Esophagus muscularis mucosa (tissue), 4 donors: ENCODE data around the gene RCAN1. TPM values are rescaled to one million over a fixed set of nuclear protein-coding genes. Genes with fewer than 3 reads are reported as not detected.
"Not testable (repeated sequence)": the region's sequence is repeated elsewhere in the genome, so short reads cannot be mapped to it uniquely, and the experiment has no call there.

Source experiments
- DNase-seq: peaks from one replicate; pipeline ENCODE4 v3.0.0-alpha.2; 2017; ENCODE audit errors: extremely low spot score
- H3K27ac ChIP-seq, 4 donors: fragments of 200-600 bp; sonication (generic); replicated peaks in 1 of 4; 1 replicate in 3 of 4; 2 replicates in 1 of 4; pipeline ENCODE4 v1.5.1; 2016 to 2019; ENCODE audit warnings: mild to moderate bottlenecking in 1 of 4
- H3K27me3 ChIP-seq, 4 donors: fragments of 200-600 bp; sonication (generic); one replicate each; pipeline versions ENCODE4 v1.5.1 to v1.6.0; 2016 to 2019
- H3K36me3 ChIP-seq, 4 donors: fragments of 200-600 bp; sonication (generic); one replicate each; pipeline ENCODE4 v1.5.1; 2016 to 2019
- H3K4me1 ChIP-seq, 4 donors: fragments of 200-600 bp; sonication (generic); one replicate each; pipeline ENCODE4 v1.5.1; 2016 to 2019
- H3K4me3 ChIP-seq, 4 donors: fragments of 200-600 bp; sonication (generic); 1 replicate in 2 of 4; 2 replicates in 2 of 4; pipeline ENCODE4 v1.5.1; 2016 to 2019; ENCODE audit warnings: mild to moderate bottlenecking in 4 of 4, moderate library complexity in 1 of 4
- H3K9me3 ChIP-seq, 4 donors: fragments of 200-600 bp; sonication (generic); 1 replicate in 3 of 4; 2 replicates in 1 of 4; pipeline ENCODE4 v1.5.1; 2016 to 2019
- EP300 ChIP-seq: sonication (generic); formaldehyde crosslinking; IDR thresholded peaks from one replicate; pipeline ENCODE4 v1.6.1; 2017; ENCODE audit warnings: antibody characterized with exemption
- POLR2A ChIP-seq: fragments of 450-650 bp; IDR thresholded peaks from one replicate; pipeline ENCODE4 v1.6.1; 2017; ENCODE audit warnings: antibody characterized with exemption, moderate library complexity, mild to moderate bottlenecking, low read depth
- POLR2AphosphoS5 ChIP-seq, 2 donors: sonication (generic); formaldehyde crosslinking; IDR thresholded peaks; one replicate each; pipeline ENCODE4 v1.6.1; 2017; ENCODE audit warnings: antibody characterized with exemption in 2 of 2
- WGBS: methylation state at CpG from one replicate; pipeline ENCODE4 v1.1.5; 2018; 5-methylcytosine and 5-hydroxymethylcytosine counted together
- intact Hi-C: fragments of 100-400 bp; cut with DNase I; formaldehyde crosslinking; loops from one replicate; pipeline ENCODE4 v1.15.1; 2023
- total RNA-seq, 4 donors: library from RNA; depleted of rRNA; stranded (reverse); fragments of >200 nt; gene quantifications; one replicate each; pipeline versions ENCODE4 v1.1.0 to v1.2.1, GENCODE V29; 2016
- TF ChIP-seq, protein P1 (sequence below), 3 experiments: fragments of 200-600 bp in 2 of 3; fragments of 450-650 bp in 1 of 3; sonication (generic) in 2 of 3; IDR thresholded peaks; one replicate each; pipeline ENCODE4 v1.5.1; 2017 to 2019; ENCODE audit warnings: antibody characterized with exemption in 3 of 3, mild to moderate bottlenecking in 2 of 3, moderate library complexity in 1 of 3

RCAN1 gene
- total RNA-seq, 4 donors from 2014 or later: 32.4 to 58.8 (median 37.9) TPM

DNA sequence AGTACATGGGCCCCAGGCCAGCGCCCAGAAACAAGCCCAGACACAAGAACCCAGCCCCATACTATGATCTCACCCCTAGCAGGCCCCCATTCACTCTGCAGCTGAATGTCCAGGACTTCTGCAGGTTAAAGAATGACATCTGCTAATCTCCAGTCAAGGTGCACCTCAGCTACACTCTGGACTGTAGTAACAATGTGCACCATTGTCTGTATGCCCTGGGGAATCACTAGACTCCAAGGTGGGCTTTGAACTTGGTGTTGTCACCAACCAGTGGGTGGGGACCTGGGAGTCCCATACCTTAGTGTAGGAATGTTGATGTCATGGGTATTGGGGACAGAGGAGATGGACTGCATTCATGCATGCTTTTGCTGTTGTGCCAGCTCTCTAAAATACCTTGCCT is 113.2 kb downstream of the RCAN1 start:
- intact Hi-C loops: no loop called here
- no peak overlapping the region for H3K4me3 ChIP-seq
- DNase-seq: no peak
- H3K9me3 ChIP-seq: peaks cover 0 to 13% (median 5%) of the 10 kb centered on the region in 4 donors
- H3K27ac ChIP-seq: no peak overlapping the region
- no peaks in the 10 kb centered on the region for H3K27me3 ChIP-seq
- H3K4me1 ChIP-seq: no peaks in the 10 kb centered on the region
- H3K36me3 ChIP-seq: no peaks in the 10 kb centered on the region
- 80% methylated on average over 1 of the region's 1 CpG for WGBS
- no peak for TF ChIP-seq POLR2AphosphoS5 (IDR thresholded peaks at IDR 0.05)
- TF ChIP-seq, protein P1, sequence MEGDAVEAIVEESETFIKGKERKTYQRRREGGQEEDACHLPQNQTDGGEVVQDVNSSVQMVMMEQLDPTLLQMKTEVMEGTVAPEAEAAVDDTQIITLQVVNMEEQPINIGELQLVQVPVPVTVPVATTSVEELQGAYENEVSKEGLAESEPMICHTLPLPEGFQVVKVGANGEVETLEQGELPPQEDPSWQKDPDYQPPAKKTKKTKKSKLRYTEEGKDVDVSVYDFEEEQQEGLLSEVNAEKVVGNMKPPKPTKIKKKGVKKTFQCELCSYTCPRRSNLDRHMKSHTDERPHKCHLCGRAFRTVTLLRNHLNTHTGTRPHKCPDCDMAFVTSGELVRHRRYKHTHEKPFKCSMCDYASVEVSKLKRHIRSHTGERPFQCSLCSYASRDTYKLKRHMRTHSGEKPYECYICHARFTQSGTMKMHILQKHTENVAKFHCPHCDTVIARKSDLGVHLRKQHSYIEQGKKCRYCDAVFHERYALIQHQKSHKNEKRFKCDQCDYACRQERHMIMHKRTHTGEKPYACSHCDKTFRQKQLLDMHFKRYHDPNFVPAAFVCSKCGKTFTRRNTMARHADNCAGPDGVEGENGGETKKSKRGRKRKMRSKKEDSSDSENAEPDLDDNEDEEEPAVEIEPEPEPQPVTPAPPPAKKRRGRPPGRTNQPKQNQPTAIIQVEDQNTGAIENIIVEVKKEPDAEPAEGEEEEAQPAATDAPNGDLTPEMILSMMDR (IDR thresholded peaks at IDR 0.05): no peak
- no peak for TF ChIP-seq EP300
- no peak for TF ChIP-seq POLR2A

DNA sequence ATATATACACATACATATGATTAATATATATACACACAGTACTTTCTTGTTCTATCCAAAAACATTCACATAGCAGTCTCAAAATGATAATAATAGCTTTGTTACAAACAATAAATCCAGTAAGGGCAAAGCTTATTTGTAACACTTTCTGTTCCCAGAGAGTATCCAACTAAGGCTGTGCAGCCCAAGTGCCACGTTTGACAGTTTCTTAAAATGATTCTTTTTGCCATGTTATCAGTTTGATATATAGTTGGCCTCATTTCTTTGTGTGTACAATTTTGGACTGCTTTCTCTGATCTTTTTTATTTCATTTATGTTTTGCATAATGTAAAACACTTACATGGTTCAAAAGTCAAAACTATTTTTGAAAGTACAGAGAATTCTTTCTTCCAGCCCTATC is 114.7 kb downstream of the RCAN1 start:
- Histone ChIP-seq H3K27me3 (no peaks in the 10 kb centered on the region), H3K4me3 (no peak overlapping the region), H3K9me3 (peaks cover 0 to 13% (median 5%) of the 10 kb centered on the region in 4 donors), H3K4me1 (no peaks in the 10 kb centered on the region), H3K27ac (no peak overlapping the region), H3K36me3 (no peaks in the 10 kb centered on the region)
- 84% methylated on average over 1 of the region's 1 CpG for WGBS
- no peak for DNase-seq
- intact Hi-C loops: no loop called here
- no peak for TF ChIP-seq POLR2A
- TF ChIP-seq, protein P1 (IDR thresholded peaks at IDR 0.05): no peak
- TF ChIP-seq POLR2AphosphoS5 (IDR thresholded peaks at IDR 0.05): no peak
- no peak for TF ChIP-seq EP300

DNA sequence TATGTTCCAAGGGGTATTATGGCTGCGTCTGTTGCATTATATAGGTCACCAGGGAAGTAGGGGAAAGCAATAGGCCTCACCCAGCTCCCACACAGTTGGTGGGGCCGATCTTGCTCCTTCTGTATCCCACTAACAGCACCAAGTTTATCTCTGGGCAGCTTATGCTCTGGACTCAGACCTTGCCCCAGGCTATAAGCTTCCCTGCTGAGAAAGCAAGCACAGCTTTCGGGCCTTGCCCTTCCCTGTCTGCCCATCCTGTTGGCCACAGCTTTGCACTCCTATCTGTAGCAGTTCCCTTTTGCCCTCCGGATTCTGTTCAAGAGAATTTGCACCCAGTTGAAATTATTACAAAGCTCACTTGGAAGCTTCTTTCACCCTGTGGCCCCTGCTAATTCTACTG is 115.8 kb downstream of the RCAN1 start:
- DNase-seq: no peak
- H3K27ac ChIP-seq: no peak overlapping the region
- H3K4me3 ChIP-seq: no peak overlapping the region
- no peaks in the 10 kb centered on the region for H3K27me3 ChIP-seq
- no peaks in the 10 kb centered on the region for H3K4me1 ChIP-seq
- 92% methylated on average over 4 of the region's 4 CpGs for WGBS
- no peak for TF ChIP-seq EP300
- H3K36me3 ChIP-seq: no peaks in the 10 kb centered on the region
- intact Hi-C loops: no loop called here
- H3K9me3 ChIP-seq: peaks cover 0 to 13% (median 5%) of the 10 kb centered on the region in 4 donors

DNA sequence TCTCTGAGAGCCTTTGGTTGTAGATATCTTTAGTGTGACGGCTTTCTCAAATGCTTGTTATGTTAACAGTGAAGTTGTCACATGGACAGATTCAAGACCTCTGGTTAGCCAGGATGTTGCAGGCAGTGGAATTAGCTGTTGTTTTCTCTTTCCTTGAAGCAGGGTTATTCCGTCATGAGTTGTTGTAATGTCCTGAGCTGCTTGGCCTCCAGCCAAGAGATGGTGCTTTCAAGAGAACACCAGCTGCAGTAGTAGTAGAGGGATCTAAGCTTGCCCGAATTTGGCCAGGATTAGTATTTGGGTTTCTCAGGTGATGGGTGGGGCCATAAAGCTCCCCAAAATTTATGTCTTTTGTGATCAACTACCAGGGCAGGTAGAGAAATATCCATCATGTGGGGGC is 116.3 kb downstream of the RCAN1 start:
- no peaks in the 10 kb centered on the region for H3K27me3 ChIP-seq
- H3K9me3 ChIP-seq: peaks cover 0 to 13% (median 5%) of the 10 kb centered on the region in 4 donors
- TF ChIP-seq, protein P1 (IDR thresholded peaks at IDR 0.05): no peak
- no peak for TF ChIP-seq POLR2A
- TF ChIP-seq EP300: no peak
- TF ChIP-seq POLR2AphosphoS5 (IDR thresholded peaks at IDR 0.05): no peak
- no peak overlapping the region for H3K27ac ChIP-seq
- intact Hi-C loops: no loop called here
- no peaks in the 10 kb centered on the region for H3K4me1 ChIP-seq
- no peak overlapping the region for H3K4me3 ChIP-seq
- no peak for DNase-seq
- H3K36me3 ChIP-seq: no peaks in the 10 kb centered on the region
- WGBS: 36% methylated on average over 3 of the region's 3 CpGs

DNA sequence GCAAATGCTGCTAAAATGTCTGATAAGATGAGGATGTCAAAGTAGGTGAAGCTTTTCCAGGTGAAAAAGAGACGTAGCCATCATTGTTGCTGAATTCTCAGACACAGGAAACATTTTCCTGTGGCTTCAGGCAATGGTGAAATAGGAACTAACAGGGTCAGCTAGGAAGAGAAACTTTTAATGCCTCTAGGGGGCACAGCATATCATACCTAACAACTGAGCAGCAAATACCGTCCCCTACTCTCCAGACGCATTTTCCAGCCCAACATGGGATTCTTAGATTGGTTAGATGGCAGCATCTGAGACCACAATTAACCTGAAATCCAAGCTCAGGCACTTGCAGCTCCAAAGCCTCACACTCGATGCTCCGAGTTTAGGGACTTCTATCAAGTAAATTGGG is 131.1 kb downstream of the RCAN1 start:
- H3K27ac ChIP-seq, H3K27me3 ChIP-seq, H3K4me1 ChIP-seq, DNase-seq, H3K36me3 ChIP-seq, H3K9me3 ChIP-seq, intact Hi-C loops, H3K4me3 ChIP-seq: not testable (repeated sequence)
- WGBS: no CpG with 5 or more reads among the region's 5 CpGs

DNA sequence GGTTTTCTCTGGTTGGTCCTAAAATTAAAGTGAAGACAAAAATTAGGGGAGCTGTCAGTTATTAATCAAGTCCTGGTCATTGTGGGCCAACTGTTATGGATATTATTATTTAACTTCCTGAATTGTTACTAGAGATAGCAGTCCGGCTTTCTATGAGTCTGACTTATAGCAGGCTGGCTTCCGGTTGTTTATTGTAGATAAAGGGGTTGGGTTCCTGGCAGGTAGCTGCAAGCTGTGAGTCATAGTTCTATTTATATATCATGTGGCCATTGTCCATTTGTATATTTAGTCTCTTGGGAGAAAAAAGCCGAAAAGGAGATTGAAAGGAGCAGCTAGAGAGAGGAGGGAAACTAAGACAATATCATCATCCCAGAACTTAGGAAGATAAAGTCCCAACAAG is 131.5 kb downstream of the RCAN1 start:
- H3K4me1 ChIP-seq, H3K4me3 ChIP-seq, H3K27ac ChIP-seq, DNase-seq, H3K9me3 ChIP-seq, H3K27me3 ChIP-seq, H3K36me3 ChIP-seq, intact Hi-C loops: not testable (repeated sequence)
- no CpG with 5 or more reads among the region's 3 CpGs for WGBS

DNA sequence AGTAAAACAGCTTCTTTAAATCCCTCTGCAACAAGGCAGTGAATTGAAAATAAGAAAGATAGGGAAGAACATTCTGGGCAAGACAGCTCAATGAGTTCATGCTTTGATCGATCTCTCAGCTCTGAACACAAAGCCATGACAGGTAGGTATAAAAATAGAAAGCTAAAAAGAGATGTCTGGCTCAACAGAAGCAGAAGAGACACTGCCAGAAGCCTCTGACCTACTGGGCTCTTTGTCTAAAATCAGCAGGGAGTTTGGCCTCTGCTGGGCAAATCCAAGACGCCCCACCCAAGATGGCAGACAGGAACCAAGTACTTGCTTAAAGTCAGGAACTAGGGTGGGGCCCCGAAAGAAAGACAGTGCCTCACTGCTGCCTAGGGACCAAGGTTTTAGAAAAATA is 147.6 kb downstream of the RCAN1 start:
- H3K9me3 ChIP-seq, H3K4me3 ChIP-seq, H3K27ac ChIP-seq, H3K36me3 ChIP-seq, H3K4me1 ChIP-seq, H3K27me3 ChIP-seq, DNase-seq, intact Hi-C loops: not testable (repeated sequence)
- WGBS: no CpG with 5 or more reads among the region's 3 CpGs
